GM13977 (cell line): Measurements from ENCODE around the gene CD7.

Experiments used
- DNase-seq: peaks from one replicate; pipeline ENCODE4 v3.0.0; 2012; ENCODE audit warnings: low spot score
- CTCF ChIP-seq: IDR thresholded peaks from 2 replicates; pipeline ENCODE4 v1.5.1; 2012; ENCODE audit warnings: mild to moderate bottlenecking, control low read depth; ENCODE audit not compliant: insufficient read depth; ENCODE audit errors: extremely low read depth, missing control alignments
- in situ Hi-C: fragments of 300-500 bp; cut with MboI; formaldehyde crosslinking; loops from one replicate; pipeline ENCODE4 v1.12.0; 2022; ENCODE audit warnings: low sequenced_read_pairs, low pct_unique_long_range_greater_than_20kb, mixed read lengths, inconsistent platforms; ENCODE audit not compliant: unreplicated experiment

The CD7 gene

GRCh38 chr17:82314727-82315605 lies 2.4 kb downstream of the CD7 start:
- no peak for TF ChIP-seq CTCF
- in situ Hi-C loops: no loop called here
- DNase-seq: no peak

GRCh38 chr17:82314012-82314726 lies 3.2 kb downstream of the CD7 start:
- in situ Hi-C loops: no loop called here
- no peak for TF ChIP-seq CTCF
- no peak for DNase-seq

GRCh38 chr17:82313195-82314011 lies 4.0 kb downstream of the CD7 start:
- no peak for DNase-seq
- TF ChIP-seq CTCF: no peak
- in situ Hi-C loops: no loop called here

- in situ Hi-C loops: no loop called here
- no peak for DNase-seq
These were observed 5.4 kb downstream of the CD7 start for GRCh38 chr17:82311971-82312370.

GRCh38 chr17:82310877-82311276 lies 6.5 kb downstream of the CD7 start:
- no peak for DNase-seq
- TF ChIP-seq CTCF: no peak
- in situ Hi-C loops: no loop called here

More at GRCh38 chr17:82311971-82312370, 5.4 kb downstream of the CD7 start:
- no peak for TF ChIP-seq CTCF

GRCh38 chr17:82309656-82310570 lies 7.5 kb downstream of the CD7 start:
- in situ Hi-C loops: no loop called here
- TF ChIP-seq CTCF: no peak
- no peak for DNase-seq
